ENCODE results near the gene SH3BP5.

GRCh38 chr3:15332405-15333098 is at the start of gene SH3BP5:
- TF ChIP-seq EZH2 (IDR thresholded peaks at IDR 0.05; ENCODE audit: borderline replicate concordance, low read depth, low read length, poor library complexity, severe bottlenecking) (no peak), CTCF (conservative IDR thresholded peaks at IDR 0.05; ENCODE audit: low read depth, low read length) (peak; percentile 58)
